NCI-H1436 treated with DMSO at 0.1 percent for 48 hours (cell line): ENCODE measurements around the gene POLR3G.

Experiments
- DNase-seq: peaks from one replicate; lab custom pipeline; 2025; lab: John Stamatoyannopoulos, UW

The POLR3G gene

GRCh38 chr5:90474235-90475107 is at the start of gene POLR3G, which contains the start of gene MBLAC2:
POLR3G (plus strand) TSS chr5:90474864; CDS start chr5:90485568, 10,704 bp downstream.
MBLAC2 (minus strand) TSS chr5:90474771; CDS start chr5:90474292, 479 bp downstream.
- DNase-seq = no peak

- DNase-seq = no peak
These were observed 40.4 kb upstream of the POLR3G start for GRCh38 chr5:90434116-90434714.

- no peak for DNase-seq
These were observed 37.0 kb upstream of the POLR3G start for GRCh38 chr5:90437663-90438062.

- DNase-seq = no peak
These were observed 36.6 kb upstream of the POLR3G start for GRCh38 chr5:90438100-90438499.

- no peak for DNase-seq
These were observed 34.0 kb upstream of the POLR3G start for GRCh38 chr5:90440644-90441043.

- no peak for DNase-seq
These were observed 27.7 kb upstream of the POLR3G start for GRCh38 chr5:90446961-90447360.

- DNase-seq = no peak
These were observed 13.4 kb upstream of the POLR3G start for GRCh38 chr5:90461288-90461687.

GRCh38 chr5:90472783-90473395 is 1.8 kb upstream of the POLR3G start:
- DNase-seq = no peak

- DNase-seq = no peak
These were observed 1.0 kb upstream of the POLR3G start for GRCh38 chr5:90473396-90474234.

GRCh38 chr5:90475436-90475980 is 844 bp downstream of the POLR3G start:
- DNase-seq = no peak

GRCh38 chr5:90476391-90476790 is 1.7 kb downstream of the POLR3G start:
- DNase-seq = no peak

GRCh38 chr5:90477073-90477472 is 2.4 kb downstream of the POLR3G start:
- DNase-seq = no peak

GRCh38 chr5:90477621-90478215 is 3.1 kb downstream of the POLR3G start:
- no peak for DNase-seq

GRCh38 chr5:90479611-90480385 is 5.1 kb downstream of the POLR3G start:
- no peak for DNase-seq

- no peak for DNase-seq
These were observed 6.0 kb downstream of the POLR3G start for GRCh38 chr5:90480699-90481098.

GRCh38 chr5:90483206-90483605 is 8.5 kb downstream of the POLR3G start:
- no peak for DNase-seq

- DNase-seq = no peak
These were observed 9.9 kb downstream of the POLR3G start for GRCh38 chr5:90484540-90484939.

GRCh38 chr5:90488791-90489190 is 14.1 kb downstream of the POLR3G start:
- no peak for DNase-seq

- no peak for DNase-seq
These were observed 19.4 kb downstream of the POLR3G start for GRCh38 chr5:90494043-90494442.

- DNase-seq = no peak
These were observed 20.5 kb downstream of the POLR3G start for GRCh38 chr5:90495146-90495545.

- no peak for DNase-seq
These were observed 28.9 kb downstream of the POLR3G start for GRCh38 chr5:90503596-90503995.
